HepG2 (cell line): Measurements from ENCODE around the gene ZBTB44. TPM values are rescaled to one million over a fixed set of nuclear protein-coding genes. Genes with fewer than 3 reads are reported as not detected.

Experiments used
- ATAC-seq: fragments of 200-7000 bp; cut with Tn5 transposase; 3 replicates; pipeline ENCODE4 v1.9.1; 2020; ENCODE audit warnings: mild to moderate bottlenecking, moderate library complexity
- BruUV-seq: library from RNA; stranded (reverse); fragments of 400-500 nt; replicated peaks from 2 replicates; lab custom pipeline; 2021; lab: Mats Ljungman, UMichigan
- CTCF ChIA-PET: fragments of 300-600 bp; formaldehyde crosslinking; extraction: SDS; loops from one replicate; lab custom pipeline; 2021; ENCODE audit warnings: low total read pairs, inconsistent platforms, low intra/inter-chr PET ratio; lab: Yijun Ruan, JAX
- POLR2A ChIA-PET: fragments of 350-600 bp; sonication (Branson Sonifier 250); formaldehyde crosslinking; loops from one replicate; lab custom pipeline; 2020; ENCODE audit warnings: antibody characterized with exemption, inconsistent platforms; lab: Yijun Ruan, JAX
- DNase-seq: peaks from one replicate; pipeline ENCODE4 v3.0.0-alpha.2; 2015; ENCODE audit warnings: low spot score
- FAIRE-seq: peaks from 3 replicates; lab custom pipeline; 2011; peaks lifted over from hg19 to GRCh38; lab: Jason Lieb, UNC
- H2AFZ ChIP-seq: one replicate; pipeline ENCODE4 v1.6.1; 2011; ENCODE audit warnings: low read length, inconsistent platforms
- H3K27ac ChIP-seq: fragments of 300-600 bp; 3 replicates; pipeline ENCODE4 v1.8.0; 2011; ENCODE audit warnings: mixed run types, mild to moderate bottlenecking, mixed read lengths, low read length, inconsistent platforms; ENCODE audit not compliant: insufficient read depth; ENCODE audit errors: extremely low read length
- H3K27me3 ChIP-seq, 2 experiments: fragments of 200-600 bp in 1 of 2; 2 replicates in 1 of 2; 3 replicates in 1 of 2; pipeline versions ENCODE4 v1.6.0 to v1.8.0; 2011; ENCODE audit warnings: low read length in 2 of 2, mild to moderate bottlenecking in 2 of 2, moderate library complexity in 2 of 2, inconsistent platforms in 1 of 2; ENCODE audit not compliant: insufficient read depth in 2 of 2, control insufficient read depth in 1 of 2
- H3K36me3 ChIP-seq, 2 experiments: fragments of 200-600 bp in 1 of 2; replicated peaks in 1 of 2; 2 replicates in 1 of 2; 3 replicates in 1 of 2; pipeline versions ENCODE4 v1.5.1 to v1.8.0; 2011; ENCODE audit warnings: low read length in 2 of 2, inconsistent platforms in 1 of 2; ENCODE audit not compliant: insufficient read depth in 2 of 2, control insufficient read depth in 1 of 2
- H3K4me1 ChIP-seq: 2 replicates; pipeline ENCODE4 v1.5.1; 2012; ENCODE audit warnings: low read length, inconsistent platforms; ENCODE audit not compliant: insufficient read depth
- H3K4me2 ChIP-seq: 2 replicates; pipeline ENCODE4 v1.6.0; 2011; ENCODE audit warnings: low read depth, low read length, inconsistent platforms
- H3K4me3 ChIP-seq, 3 experiments: fragments of 200-600 bp in 1 of 3; sonication (generic), shearing (Covaris generic) in 1 of 3; replicated peaks in 1 of 3; 2 replicates each; pipeline ENCODE4 v1.5.1; 2011 to 2016; ENCODE audit warnings: low read length in 3 of 3, inconsistent platforms in 2 of 3, low read depth in 2 of 3, mild to moderate bottlenecking in 2 of 3, control low read depth in 1 of 3, mixed read lengths in 1 of 3; ENCODE audit not compliant: insufficient read depth in 1 of 3
- H3K79me2 ChIP-seq: one replicate; pipeline ENCODE4 v1.6.1; 2011; ENCODE audit warnings: low read length, inconsistent platforms; ENCODE audit not compliant: insufficient read depth
- H3K9ac ChIP-seq: 2 replicates; pipeline ENCODE4 v1.6.0; 2011; ENCODE audit warnings: mild to moderate bottlenecking, low read depth, low read length, inconsistent platforms; ENCODE audit not compliant: insufficient read depth
- H3K9me3 ChIP-seq: 2 replicates; pipeline ENCODE4 v1.5.1; 2012; ENCODE audit warnings: mild to moderate bottlenecking, low read length
- H4K20me1 ChIP-seq: 2 replicates; pipeline ENCODE4 v1.6.0; 2011; ENCODE audit warnings: inconsistent platforms, mild to moderate bottlenecking, low read length, moderate library complexity; ENCODE audit not compliant: insufficient read depth
- AFF4 ChIP-seq: sonication (generic); formaldehyde crosslinking; IDR thresholded peaks from 2 replicates; pipeline ENCODE4 v1.4.0; 2020; ENCODE audit warnings: missing genetic modification reagents
- CBX2 ChIP-seq, 2 experiments: fragments of 200-600 bp in 1 of 2; sonication (generic); formaldehyde crosslinking in 1 of 2; IDR thresholded peaks; 2 replicates each; pipeline versions ENCODE4 v1.7.0 to v1.8.1; 2018 to 2022; ENCODE audit warnings: low read depth in 2 of 2, low read length in 1 of 2, mild to moderate bottlenecking in 1 of 2, missing genetic modification reagents in 1 of 2
- PAX8 ChIP-seq: sonication (generic); formaldehyde crosslinking; IDR thresholded peaks from 2 replicates; pipeline ENCODE4 v1.8.0; 2022; ENCODE audit warnings: mild to moderate bottlenecking, missing genetic modification reagents, borderline replicate concordance
- UBTF ChIP-seq: sonication (generic); formaldehyde crosslinking; IDR thresholded peaks from 2 replicates; pipeline ENCODE4 v1.4.0; 2020; ENCODE audit warnings: mild to moderate bottlenecking, missing genetic modification reagents
- ZNF260 ChIP-seq: sonication (generic); formaldehyde crosslinking; IDR thresholded peaks from 2 replicates; pipeline ENCODE4 v1.4.0; 2020; ENCODE audit warnings: missing genetic modification reagents, low read depth, mild to moderate bottlenecking, borderline replicate concordance
- ZNF280B ChIP-seq: sonication (generic); formaldehyde crosslinking; IDR thresholded peaks from 2 replicates; pipeline ENCODE4 v1.5.0; 2020; ENCODE audit warnings: missing genetic modification reagents, mild to moderate bottlenecking, borderline replicate concordance
- ZNF354B ChIP-seq: sonication (generic); formaldehyde crosslinking; IDR thresholded peaks from 2 replicates; pipeline ENCODE4 v1.8.0; 2022; ENCODE audit warnings: mild to moderate bottlenecking, missing genetic modification reagents
- ZNF800 ChIP-seq: sonication (generic); formaldehyde crosslinking; IDR thresholded peaks from 2 replicates; pipeline ENCODE4 v1.4.0; 2020; ENCODE audit warnings: missing genetic modification reagents
- ZNF83 ChIP-seq: sonication (generic); formaldehyde crosslinking; IDR thresholded peaks from 2 replicates; pipeline ENCODE4 v1.4.0; 2020; ENCODE audit warnings: missing genetic modification reagents, mild to moderate bottlenecking, borderline replicate concordance
- WGBS: methylation state at CpG from one replicate; pipeline ENCODE4 v1.1.6; 2017; ENCODE audit warnings: low lambda C conversion rate; 5-methylcytosine and 5-hydroxymethylcytosine counted together
- in situ Hi-C: cut with HindIII; loops from 2 replicates; pipeline ENCODE4 v1.10.0; 2017; ENCODE audit warnings: low pct_unique_long_range_greater_than_20kb; ENCODE audit not compliant: extremely low pct_ligation_motif_present
- intact Hi-C: fragments of 100-400 bp; cut with micrococcal nuclease; formaldehyde crosslinking; loops from one replicate; pipeline ENCODE4 v1.10.0; 2022; ENCODE audit not compliant: unreplicated experiment
- polyA plus RNA-seq, 8 experiments: library from polyadenylated mRNA; depleted of rRNA in 3 of 8; stranded (reverse) in 7 of 8; unstranded in 1 of 8; fragments of >200 nt; fragmentation: Illumina TruSeq in 4 of 8; extraction: Trizol in 4 of 8; gene quantifications; 2 replicates each; pipeline versions ENCODE4 v1.2.1 to v1.2.3, GENCODE V29; 2011 to 2016; ENCODE audit warnings: low read depth in 4 of 8, missing spikeins in 1 of 8, mixed read lengths in 1 of 8; ENCODE audit not compliant: insufficient read depth in 1 of 8
- total RNA-seq, 5 experiments: library from RNA; depleted of rRNA; stranded (reverse); fragments of >200 nt; fragmentation: Illumina TruSeq; extraction: Trizol; gene quantifications; 2 replicates each; pipeline ENCODE4 v1.2.3, GENCODE V29; 2016; ENCODE audit warnings: low read depth in 1 of 5

ZBTB44 gene
- total and polyA plus RNA-seq, 2 of the 13 experiments (the other 11 are each of a cell fraction or from before 2014, with no cell fraction given), result 22.8 to 23.6 TPM

- Histone ChIP-seq H3K79me2 (no peaks in the 10 kb centered on the region), H3K36me3 (no peaks in the 10 kb centered on the region), H3K4me2 (peak overlapping the region; percentile 96), H3K27ac (peak overlapping the region; percentile 97), H3K9ac (peak overlapping the region; percentile 51), H2AFZ (no peak overlapping the region), H3K9me3 (no peaks in the 10 kb centered on the region), H3K27me3 (no peaks in the 10 kb centered on the region), H3K4me3 (peak overlapping the region in 1 of 3 experiments; percentile 66; a peak in 4 of 6 replicates), H3K4me1 (peaks cover 45% of the 10 kb centered on the region), H4K20me1 (no peaks in the 10 kb centered on the region)
- FAIRE-seq, result no peak
- no peak for ATAC-seq
- ChIA-PET POLR2A (interaction anchor here (0.9 to 2.5 kb wide), 12 partner anchors 8 to 207 kb away, joined by 3 to 38 read pairs (median 7); partner anchors contain the start of gene PRDM10), CTCF (no interaction called here)
- in situ Hi-C loops, result no loop called here
- intact Hi-C loops, result loop anchor here (1.0 kb wide), 1 partner anchor 37 kb away; no protein-coding TSS in a partner anchor
- TSS peak; percentile 89 for BruUV-seq
- DNase-seq, result no peak
- 80% methylated on average over 5 of the region's 8 CpGs for WGBS
- no peak for TF ChIP-seq CBX2 (IDR thresholded peaks at IDR 0.05; ENCODE audit: low read depth, low read length)
- no peak for TF ChIP-seq CBX2 (CRISPR knock-in tag; IDR thresholded peaks at IDR 0.05; ENCODE audit: low read depth)
- TF ChIP-seq AFF4 (CRISPR knock-in tag), result 0 out of 2 replicates have a peak, but pooled peaks have one; percentile 3
- TF ChIP-seq ZNF280B (CRISPR knock-in tag), result 0 out of 2 replicates have a peak, but pooled peaks have one; percentile 62
- TF ChIP-seq ZNF83 (CRISPR knock-in tag), result no peak
- no peak for TF ChIP-seq ZNF260 (CRISPR knock-in tag)
- no peak for TF ChIP-seq PAX8 (CRISPR knock-in tag)
- no peak for TF ChIP-seq ZNF800 (CRISPR knock-in tag)
- TF ChIP-seq UBTF (CRISPR knock-in tag), result no peak
- 0 out of 2 replicates have a peak, but pooled peaks have one; percentile 66 for TF ChIP-seq ZNF354B
These were observed 133.8 kb downstream of the ZBTB44 start for GRCh38 chr11:130180896-130181294.
